ENCODE results near the gene RTKN.
"Not testable (repeated sequence)": the region's sequence is repeated elsewhere in the genome, so short reads cannot be mapped to it uniquely, and the experiment has no call there.

The RTKN gene
- total RNA-seq = 3.1 to 4.9 reads per million in 2 donors

GRCh38 chr2:74441690-74442482 is at the start of gene RTKN:
TSS of gene RTKN (minus strand) at chr2:74441937. CDS start at chr2:74441816, 121 bp downstream.
- peak; percentile 30 for DNase-seq

DNA sequence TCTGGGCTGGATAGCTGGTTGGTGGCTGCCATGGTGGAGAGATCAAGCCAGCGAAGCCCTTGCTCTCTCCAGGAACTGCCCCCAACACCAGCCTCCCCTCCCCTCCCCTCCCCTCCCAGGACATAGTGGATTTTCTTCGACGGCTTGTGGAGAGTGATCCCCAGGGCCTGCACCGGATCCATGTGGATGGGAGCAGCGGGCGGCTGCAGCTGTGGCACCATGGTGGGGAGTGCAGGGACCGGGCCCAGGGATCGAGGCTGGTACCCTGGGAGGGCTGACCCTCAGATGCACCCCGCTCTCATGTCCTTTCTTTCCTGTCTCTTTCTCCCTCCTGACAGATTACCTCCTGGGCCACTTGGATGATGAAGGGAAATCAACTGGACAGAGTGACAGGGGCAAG is 48.2 kb upstream of the RTKN start:
- no peak for DNase-seq

DNA sequence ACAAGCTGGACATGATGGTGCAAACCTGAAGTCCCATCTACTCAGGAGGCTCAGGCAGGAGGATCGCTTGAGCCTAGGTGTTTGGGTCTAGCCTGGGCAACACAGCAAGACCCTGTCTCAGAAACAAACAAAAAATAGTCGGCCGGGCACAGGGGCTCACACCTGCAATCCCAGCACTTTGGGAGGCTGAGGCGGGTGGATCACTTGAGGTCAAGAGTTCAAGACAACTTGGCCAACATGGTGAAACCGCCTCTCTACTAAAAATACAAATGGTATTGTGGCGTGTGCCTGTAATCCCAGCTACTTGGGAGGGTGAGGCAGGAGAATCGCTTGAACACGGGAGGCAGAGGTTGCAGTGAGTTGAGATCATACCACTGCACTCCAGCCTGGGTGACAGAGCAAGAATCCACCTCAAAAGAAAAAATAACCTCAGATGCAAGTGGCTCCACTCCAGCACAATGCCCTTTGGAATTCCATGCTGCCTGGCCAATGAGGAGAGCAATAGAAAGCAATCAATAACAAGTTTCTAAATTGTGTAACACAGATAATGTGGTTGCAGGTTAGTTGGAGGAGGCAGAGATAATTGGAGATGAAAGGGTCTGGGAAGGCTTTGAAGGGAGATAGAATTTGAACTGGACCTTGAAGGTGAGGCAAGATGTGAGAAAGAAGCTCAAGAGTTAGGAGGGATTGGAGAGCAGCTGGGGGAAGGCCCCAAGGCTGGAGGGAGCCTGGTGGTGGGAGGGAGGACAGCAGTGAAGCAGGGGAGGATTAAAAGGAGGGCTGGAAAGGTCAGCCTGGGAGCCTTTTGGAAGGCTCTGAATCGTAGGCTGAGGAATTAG is 47.1 kb upstream of the RTKN start:
- no peak for DNase-seq

- no peak for DNase-seq
Observed at GRCh38 chr2:74486141-74486540, 44.4 kb upstream of the RTKN start.

- not testable (repeated sequence) for DNase-seq
Observed at GRCh38 chr2:74483675-74484164, 42.0 kb upstream of the RTKN start.

GRCh38 chr2:74482801-74483674 is 41.3 kb upstream of the RTKN start, which contains the start of the genes CCDC142 and TTC31:
TSS of gene CCDC142 (minus strand) at chr2:74482998. CDS start at chr2:74482837, 161 bp downstream.
TSS of gene TTC31 (plus strand) at chr2:74483081. CDS start at chr2:74483096, 15 bp downstream.
- peak; percentile 56 for DNase-seq

GRCh38 chr2:74481961-74482800 is 40.4 kb upstream of the RTKN start:
- peak; percentile 35 for DNase-seq

- DNase-seq = no peak
Observed at GRCh38 chr2:74481431-74481830, 39.7 kb upstream of the RTKN start.

GRCh38 chr2:74474899-74475298 is 33.2 kb upstream of the RTKN start:
- no peak for DNase-seq

GRCh38 chr2:74474481-74474880 is 32.7 kb upstream of the RTKN start:
- DNase-seq = no peak

DNA sequence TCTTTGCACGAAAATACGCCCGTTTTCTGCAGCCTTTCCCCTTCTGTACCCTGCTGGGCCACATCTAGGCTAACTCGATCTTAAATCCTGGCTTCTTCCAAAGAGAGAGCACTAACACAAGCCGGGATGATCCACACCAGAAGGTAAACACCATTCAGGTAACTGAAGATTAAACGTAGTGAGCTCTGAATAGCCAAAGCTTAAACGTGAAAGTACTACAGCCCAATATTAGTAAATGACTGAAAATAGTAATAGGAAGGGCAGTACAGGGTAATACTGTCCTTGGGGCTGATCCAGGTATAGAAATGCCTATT is 31.2 kb upstream of the RTKN start:
- DNase-seq = no peak

DNA sequence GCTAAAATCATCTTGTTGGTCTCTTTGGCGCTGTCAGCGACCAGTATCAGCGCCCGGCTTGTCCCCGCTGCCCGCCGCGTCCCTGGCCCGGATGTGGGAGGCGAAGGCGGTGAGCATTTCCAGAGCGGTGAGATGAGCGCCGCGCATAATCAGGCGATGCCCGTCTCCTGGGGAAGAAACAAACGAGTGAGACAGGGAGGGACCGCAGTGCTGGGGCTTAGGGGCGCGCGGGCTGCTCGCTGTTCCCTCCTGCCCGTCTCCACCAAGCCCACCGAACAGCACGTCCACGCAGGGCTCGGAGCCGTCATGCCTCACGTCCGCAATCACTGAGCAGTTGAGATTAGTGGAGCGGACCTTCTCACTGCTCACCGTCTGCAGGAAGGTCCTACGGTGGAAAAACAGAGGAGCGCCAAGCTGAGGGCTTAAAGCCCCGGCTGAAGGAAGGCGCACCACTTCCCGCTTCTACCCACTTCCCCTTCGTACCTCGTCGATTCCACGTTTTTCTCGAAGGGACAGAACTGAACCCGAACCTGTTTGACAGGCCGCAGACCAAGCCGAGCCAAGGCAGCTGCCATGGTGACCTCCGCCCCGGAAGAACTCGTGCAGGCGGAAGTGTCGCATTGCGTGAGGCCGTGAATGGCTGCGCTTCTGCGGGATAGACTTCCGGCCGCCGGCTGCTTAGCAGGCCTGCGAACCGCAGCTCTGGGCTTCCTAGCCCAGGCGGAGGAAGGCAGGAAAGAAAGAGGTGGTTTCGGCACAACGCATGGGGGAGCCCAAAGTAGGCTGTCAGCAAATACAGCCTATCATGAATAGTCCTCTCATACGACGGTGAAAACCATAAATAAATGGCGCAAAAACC is 30.6 kb upstream of the RTKN start, which contains the start of gene MRPL53:
Gene MRPL53 (minus strand): TSS at position 595 of the 859 bp plus-strand sequence. CDS start 20 bp downstream, at position 575.
- peak; percentile 84 for DNase-seq

DNA sequence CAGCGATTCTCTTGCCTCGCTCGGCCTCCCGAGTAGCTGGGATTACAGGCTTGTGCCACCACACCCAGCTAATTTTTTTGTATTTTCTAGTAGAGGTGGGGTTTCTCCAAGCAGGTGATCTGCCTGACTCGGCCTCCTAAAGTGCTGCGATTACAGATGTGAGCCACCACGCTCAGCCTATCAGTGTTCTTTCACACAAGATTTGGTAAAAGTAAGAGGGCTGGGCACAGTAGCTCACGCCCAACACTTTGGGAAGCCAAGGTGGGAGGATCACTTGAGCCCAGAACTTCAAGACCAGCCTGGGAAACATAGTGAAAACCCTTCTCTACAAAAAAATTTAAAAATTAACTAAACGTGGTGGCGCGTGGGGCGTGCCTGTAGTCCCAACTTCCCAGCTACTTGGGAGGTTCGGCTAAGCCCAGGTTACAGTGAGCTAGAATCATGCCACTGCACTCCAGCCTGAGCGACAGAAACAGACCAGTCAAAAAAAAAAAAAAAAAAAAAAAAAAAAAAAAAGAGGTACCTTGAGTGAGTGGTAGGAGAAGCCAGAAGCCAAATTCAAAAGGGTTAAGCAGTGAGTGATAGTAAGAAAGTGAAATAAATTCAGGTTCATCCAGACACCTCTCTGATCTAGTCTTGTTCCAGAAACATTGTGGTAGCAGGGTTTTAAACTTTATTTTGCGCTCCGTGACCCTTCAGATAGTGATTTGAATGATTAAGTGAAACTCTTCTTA is 29.8 kb upstream of the RTKN start:
- no peak for DNase-seq

- not testable (repeated sequence) for DNase-seq
Observed at GRCh38 chr2:74470742-74471141, 29.0 kb upstream of the RTKN start.

DNA sequence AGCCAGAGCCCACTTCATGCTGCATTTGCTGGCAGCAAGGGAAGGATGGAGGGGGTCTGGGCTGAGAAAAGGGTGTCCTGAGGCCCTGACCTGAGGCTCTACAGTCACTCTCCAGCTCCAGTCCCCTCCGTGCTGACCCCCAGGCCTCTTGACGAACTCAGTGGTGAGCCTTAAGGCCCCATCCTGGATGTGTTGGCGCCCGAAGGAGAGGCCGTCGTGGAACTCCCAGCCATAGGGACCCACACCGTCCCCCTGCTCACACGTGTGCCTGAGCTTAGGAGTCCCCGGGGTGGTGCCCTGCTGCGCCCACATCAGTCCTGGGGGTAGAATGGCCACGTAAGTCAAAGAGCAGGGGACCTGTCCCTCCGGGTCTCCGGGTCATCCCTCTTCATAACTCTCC is 22.7 kb upstream of the RTKN start:
- no peak for DNase-seq

DNA sequence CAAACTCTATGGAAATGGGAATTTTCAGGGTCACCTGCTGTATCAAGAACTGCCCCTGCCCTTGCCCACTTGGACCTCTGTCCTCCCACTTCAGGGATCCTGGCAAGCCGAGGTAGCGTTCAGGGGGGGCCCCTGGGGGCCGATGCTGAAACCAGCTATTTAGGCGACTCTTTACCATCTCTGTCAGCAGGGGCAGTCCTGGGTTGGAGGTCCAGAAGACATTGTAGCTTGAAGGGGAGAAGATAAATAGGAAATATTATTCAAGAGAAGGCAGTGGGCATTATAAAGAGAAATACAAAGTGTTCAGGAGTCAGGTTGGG is 21.0 kb upstream of the RTKN start:
- DNase-seq = no peak

GRCh38 chr2:74462054-74462785 is 20.5 kb upstream of the RTKN start:
- DNase-seq = no peak

GRCh38 chr2:74461187-74462053 is 19.7 kb upstream of the RTKN start:
- no peak for DNase-seq

All from activated gamma-delta T cell (primary cell).